Urothelium cell line (cell line): ENCODE measurements around the gene MTERF1.
"Not testable (repeated sequence)": the region's sequence is repeated elsewhere in the genome, so short reads cannot be mapped to it uniquely, and the experiment has no call there.

Experiments
- DNase-seq: peaks from one replicate; pipeline ENCODE4 v3.0.0; 2011; ENCODE audit warnings: low spot score, mixed read lengths
- FAIRE-seq: peaks from 2 replicates; lab custom pipeline; 2011; peaks lifted over from hg19 to GRCh38; lab: Jason Lieb, UNC

MTERF1 gene

DNA sequence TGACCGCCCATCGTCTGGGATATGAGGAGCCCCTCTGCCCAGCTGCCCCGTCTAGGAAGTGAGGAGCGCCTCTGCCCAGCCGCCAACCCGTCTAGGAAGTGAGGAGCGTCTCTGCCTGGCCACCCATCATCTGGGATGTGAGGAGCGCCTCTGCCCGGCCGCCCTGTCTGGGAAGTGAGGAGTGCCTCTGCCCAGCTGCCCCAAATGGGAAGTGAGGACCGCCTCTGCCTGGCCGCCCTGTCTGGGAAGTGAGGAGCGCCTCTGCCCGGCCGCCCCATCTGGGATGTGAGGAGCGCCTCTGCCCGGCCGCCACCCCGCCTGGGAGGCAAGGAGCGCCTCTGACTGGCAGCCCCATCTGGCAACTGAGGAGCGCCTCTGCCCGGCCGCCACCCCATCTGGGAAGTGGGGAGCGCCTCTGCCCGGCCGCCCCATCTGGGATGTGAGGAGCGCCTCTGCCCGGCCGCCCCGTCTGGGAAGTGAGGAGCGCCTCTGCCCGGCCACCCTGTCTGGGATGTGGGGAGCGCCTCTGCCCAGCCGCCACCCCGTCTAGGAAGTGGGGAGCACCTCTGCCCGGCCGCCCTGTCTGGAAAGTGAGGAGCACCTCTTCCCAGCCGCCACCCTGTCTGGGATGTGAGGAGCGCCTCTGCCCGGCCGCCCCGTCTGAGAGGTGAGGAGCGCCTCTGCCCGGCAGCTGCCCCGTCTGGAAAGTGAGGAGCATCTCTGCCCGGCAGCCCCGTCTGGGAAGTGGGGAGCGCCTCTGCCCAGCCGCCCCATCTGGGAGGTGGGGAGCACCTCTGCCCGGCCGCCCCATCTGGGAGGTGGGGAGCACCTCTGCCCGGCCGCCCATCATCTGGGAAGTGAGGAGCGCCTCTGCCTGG is 7.1 kb upstream of the MTERF1 start:
- not testable (repeated sequence) for DNase-seq, FAIRE-seq

- DNase-seq (no peak), FAIRE-seq (no peak)
These were observed 3.3 kb upstream of the MTERF1 start for GRCh38 chr7:91883676-91884362.

DNA sequence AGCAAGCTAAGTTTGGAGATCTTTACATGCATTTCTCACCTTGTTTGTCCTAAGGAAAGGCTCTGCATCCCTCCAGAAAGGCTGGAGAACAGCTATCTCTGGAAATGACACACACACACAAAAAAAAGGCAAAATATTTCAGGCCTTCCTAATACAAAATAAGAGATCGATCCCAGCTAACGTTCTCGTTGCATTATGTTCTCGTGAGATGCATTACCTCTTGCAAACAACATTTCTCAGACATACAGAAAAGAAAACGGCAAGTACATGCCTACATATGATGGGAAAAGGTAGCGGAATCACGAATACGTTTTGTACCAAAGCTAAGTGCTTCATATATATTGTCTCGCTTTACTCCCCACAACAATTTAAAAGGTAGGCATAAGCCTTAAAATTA is 488 bp downstream of the MTERF1 start:
- FAIRE-seq (no peak), DNase-seq (no peak)

- FAIRE-seq = no peak
These were observed 3.9 kb downstream of the MTERF1 start for GRCh38 chr7:91876391-91877133.

GRCh38 chr7:91875851-91876250 is 4.7 kb downstream of the MTERF1 start:
- DNase-seq = no peak
- FAIRE-seq = no peak

More at GRCh38 chr7:91876391-91877133, 3.9 kb downstream of the MTERF1 start:
- no peak for DNase-seq

GRCh38 chr7:91872928-91873327 is 7.6 kb downstream of the MTERF1 start:
- DNase-seq = no peak
- no peak for FAIRE-seq

DNA sequence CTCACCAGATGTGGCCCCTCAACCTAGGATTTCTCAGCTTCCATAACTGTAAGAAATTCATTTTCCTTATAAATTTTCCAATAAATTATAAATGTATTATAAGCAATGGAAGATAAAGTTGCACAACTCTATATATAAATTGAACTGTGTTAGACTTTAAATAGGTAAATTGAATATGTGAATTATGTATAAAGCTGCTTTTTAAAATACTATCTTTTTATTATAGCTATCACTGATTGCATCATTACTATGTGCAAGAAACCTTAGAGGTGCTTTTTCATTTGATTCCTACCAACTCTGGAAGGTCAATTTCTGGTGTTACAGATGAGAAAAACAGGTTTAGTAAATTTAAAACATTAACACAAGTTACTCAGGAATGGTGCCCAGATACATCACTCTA is 8.4 kb downstream of the MTERF1 start:
- no peak for DNase-seq
- no peak for FAIRE-seq

DNA sequence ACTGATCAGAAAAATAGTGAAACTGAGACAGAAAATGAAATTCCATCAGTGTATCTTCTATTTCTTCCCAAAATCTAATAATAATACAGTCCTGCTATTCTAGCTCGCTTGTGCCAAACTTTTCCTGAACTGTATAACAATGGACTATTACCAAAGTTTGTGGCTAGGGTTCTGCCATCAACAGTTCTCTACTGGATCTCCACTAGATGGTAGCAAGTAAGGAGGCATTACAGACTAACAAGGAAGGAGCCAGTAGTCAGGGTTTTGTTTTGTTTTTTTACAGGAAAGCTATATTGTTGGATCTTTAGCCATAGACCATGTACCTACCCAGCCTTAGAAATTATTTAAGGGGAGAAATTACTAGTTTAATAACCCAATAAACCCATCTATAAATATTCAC is 10.8 kb downstream of the MTERF1 start:
- DNase-seq (no peak), FAIRE-seq (no peak)

- DNase-seq (no peak), FAIRE-seq (no peak)
These were observed 13.8 kb downstream of the MTERF1 start for GRCh38 chr7:91866599-91867148.

- FAIRE-seq = no peak
- no peak for DNase-seq
These were observed 15.0 kb downstream of the MTERF1 start for GRCh38 chr7:91865511-91865910.

DNA sequence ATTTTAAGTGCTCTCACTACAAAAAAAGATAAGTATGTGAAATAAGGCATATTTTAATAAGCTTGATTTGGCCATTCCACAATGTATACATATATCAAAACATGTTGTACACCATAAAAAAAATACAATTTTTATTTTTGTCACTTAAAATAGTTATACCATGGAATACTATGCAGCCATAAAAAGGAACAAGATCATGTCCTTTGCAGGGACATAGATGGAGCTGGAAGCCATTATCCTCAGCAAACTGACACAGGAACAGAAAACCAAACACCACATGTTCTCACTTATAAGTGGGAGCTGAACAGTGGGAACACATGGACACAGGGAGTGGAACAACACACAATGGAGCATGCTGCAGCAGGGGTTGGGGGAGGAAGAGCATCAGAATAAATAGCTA is 15.9 kb downstream of the MTERF1 start:
- not testable (repeated sequence) for FAIRE-seq, DNase-seq

- DNase-seq = no peak
- no peak for FAIRE-seq
These were observed 16.4 kb downstream of the MTERF1 start for GRCh38 chr7:91864070-91864469.

DNA sequence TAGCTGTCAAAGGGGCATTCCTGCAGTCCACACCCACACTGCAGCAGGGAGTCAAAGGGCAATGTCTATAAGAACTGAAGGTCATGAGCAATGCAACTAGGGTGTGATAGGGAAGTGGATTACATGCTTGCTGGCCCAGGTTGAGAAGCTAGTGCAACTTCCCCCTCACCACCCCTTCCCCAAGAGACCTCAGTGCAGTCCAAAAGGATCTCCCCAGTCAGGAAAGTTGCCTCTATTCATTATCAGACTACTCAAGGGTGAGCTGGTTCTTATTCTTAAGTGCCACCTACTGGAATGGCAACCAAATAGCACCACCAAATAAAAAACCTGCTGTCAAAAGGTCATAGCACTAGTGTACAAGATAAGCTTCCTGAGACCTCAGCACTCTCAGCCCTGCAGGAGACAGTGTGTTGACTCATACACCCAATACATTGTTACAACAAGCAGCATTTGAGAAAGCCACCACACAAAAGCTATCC is 28.2 kb downstream of the MTERF1 start:
- FAIRE-seq (peak; percentile 91), DNase-seq (peak; percentile 59)

DNA sequence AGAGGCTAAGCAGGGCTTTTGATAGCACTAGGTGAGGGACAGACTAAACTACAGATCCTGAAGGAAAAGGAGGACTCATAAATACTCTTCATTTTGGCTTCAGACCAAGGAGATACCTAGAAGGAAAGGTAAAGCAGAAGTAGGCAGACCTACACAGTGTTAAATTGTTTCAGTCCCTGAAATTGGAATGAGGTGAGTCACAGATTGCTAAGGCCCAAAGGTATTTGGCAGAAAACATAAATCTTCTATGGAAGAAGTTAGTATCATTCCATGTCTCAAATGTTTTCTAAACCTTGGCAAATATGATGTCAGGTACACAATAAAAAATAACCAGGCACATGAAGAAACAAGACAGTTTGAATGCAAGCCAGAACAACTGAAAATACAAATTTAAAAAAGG is 30.0 kb downstream of the MTERF1 start:
- DNase-seq = peak; percentile 77

DNA sequence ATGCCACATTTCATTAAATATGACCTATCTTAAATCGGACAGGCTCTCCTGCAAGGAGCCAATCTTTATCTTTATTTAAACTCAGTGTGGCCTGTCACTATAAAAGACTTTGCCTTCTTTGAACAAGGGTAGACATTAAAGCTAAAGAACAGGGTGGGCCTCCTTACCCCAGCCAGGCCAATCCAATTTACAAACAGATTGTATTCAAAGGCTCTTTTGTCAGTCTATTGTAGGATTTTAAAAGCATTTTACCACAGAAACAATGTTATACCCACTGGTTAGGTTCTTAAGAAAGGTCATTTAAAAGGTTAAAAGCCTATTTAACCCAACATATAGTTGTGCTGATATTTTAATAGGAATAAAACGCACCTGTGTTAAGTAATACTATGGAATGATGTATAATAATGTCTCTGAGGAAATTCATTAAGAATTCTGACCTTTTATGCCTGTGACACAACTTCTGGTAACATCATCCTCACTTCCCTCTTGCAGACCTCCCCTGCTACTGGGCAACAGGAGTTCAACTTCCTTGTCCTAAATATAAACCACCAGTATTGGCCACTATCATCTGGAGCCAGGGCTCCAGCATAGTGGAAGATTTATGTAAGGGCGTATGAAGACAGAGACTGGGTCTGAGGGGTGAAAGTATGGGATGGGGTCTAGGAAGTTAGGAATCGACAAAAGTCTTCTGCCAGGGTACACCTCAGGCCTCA is 32.5 kb downstream of the MTERF1 start:
- no peak for DNase-seq
- no peak for FAIRE-seq

More for the DNA sequence above, 30.0 kb downstream of the MTERF1 start:
- FAIRE-seq = no peak

DNA sequence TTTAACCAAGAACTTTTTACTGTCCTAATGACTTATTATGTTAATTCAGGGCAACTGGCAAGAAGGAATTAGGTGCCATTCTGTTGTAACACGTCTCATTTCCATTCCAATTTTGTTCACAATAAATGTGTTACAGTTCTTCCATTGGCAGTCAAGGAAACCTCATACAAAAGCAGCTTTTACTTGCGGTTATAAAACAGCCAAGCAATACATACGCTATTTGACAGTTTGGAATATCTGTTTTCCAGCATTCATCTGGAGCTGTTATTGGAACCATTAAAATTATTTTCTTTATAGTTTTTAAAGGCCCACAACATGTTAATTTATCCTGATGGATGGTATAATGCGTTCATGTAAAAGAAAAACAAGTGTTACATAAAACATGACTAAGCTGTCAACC is 33.3 kb downstream of the MTERF1 start:
- FAIRE-seq (no peak), DNase-seq (no peak)

DNA sequence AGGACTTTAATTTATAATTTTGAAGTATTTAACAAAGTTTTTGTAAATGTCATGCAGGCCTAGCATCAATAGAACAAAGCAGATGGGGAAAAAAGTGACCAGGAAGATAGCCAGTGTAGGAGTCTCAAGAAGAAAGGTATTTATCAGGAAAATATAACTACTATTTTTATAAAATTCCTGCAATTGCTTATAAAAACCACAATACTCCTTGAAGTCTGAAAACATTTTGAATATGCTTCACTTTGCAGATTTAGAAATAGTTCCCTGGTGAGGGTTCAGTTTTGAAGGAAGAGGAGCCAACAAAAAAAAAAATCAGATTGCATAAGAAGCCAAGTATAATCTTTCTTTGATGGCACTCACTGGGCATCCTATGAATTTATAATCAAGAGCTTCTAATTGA is 34.1 kb downstream of the MTERF1 start:
- DNase-seq (no peak), FAIRE-seq (no peak)

- DNase-seq (no peak), FAIRE-seq (no peak)
These were observed 36.7 kb downstream of the MTERF1 start for GRCh38 chr7:91843831-91844230.

GRCh38 chr7:91838439-91838838 is 42.1 kb downstream of the MTERF1 start:
- no peak for FAIRE-seq
- no peak for DNase-seq

GRCh38 chr7:91837397-91838070 is 43.0 kb downstream of the MTERF1 start:
- FAIRE-seq (peak; percentile 23), DNase-seq (no peak)
